Activated CD4-positive, alpha-beta T cell treated with anti-CD3 and anti-CD28 coated beads for 48 hours (primary cell): Measurements from ENCODE around the gene MVP.
A peak's percentile ranks its signal among the peaks of the same experiment; 100 is the strongest.
"Not testable (repeated sequence)": the region's sequence is repeated elsewhere in the genome, so short reads cannot be mapped to it uniquely, and the experiment has no call there.

ENCODE experiments used
- DNase-seq: peaks from one replicate; pipeline ENCODE4 v3.0.0-alpha.2; 2020

The MVP gene

GRCh38 chr16:29815793-29816693 is 4.2 kb upstream of the MVP start, which contains the start of gene PAGR1:
Gene PAGR1, plus strand, starts transcription at chr16:29816152. Its CDS starts 374 bp downstream, at chr16:29816526.
- peak; percentile 99 for DNase-seq

DNA sequence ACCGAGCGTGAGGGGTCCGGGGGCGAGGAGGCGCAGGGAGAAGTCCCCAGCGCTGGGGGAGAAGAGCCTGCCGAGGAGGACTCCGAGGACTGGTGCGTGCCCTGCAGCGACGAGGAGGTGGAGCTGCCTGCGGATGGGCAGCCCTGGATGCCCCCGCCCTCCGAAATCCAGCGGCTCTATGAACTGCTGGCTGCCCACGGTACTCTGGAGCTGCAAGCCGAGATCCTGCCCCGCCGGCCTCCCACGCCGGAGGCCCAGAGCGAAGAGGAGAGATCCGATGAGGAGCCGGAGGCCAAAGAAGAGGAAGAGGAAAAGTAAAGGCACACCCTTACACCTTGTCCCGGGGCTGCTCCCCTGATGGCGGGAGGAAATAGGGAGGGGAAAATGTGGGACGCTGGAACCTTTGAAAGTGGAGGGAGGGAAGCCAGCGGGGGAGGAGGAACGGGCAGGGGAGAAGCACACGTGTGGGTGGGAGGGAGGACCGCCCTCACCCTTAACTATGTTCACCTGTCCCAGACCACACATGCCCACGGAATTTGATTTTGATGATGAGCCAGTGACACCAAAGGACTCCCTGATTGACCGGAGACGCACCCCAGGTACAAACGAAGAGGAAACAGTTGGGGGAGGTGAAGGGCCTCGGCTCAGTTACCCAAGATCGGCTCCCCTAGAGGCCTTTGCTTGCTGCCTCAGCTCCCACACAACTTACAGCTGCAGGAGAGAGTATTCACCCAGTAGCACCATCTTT is 3.4 kb upstream of the MVP start:
- peak; percentile 84 for DNase-seq

DNA sequence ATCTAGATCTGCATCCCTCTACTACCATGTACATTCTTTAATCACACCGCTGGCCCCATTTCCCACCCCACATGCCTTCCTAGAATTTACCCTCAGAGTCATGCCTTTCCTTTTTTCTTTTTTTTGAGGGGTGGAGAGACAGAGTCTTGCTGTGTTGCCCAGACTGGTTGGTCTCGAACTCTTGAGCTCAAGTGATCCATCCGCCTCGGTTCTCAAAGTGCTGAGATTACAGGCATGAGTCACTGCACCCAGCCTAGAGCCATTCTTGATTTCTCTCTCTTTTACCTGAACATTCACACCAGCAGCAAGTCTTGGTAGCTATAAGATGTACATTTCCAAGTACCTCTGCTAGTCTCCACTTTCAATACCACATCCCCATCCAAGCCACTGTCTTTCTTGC is 2.2 kb upstream of the MVP start:
- no peak for DNase-seq

DNA sequence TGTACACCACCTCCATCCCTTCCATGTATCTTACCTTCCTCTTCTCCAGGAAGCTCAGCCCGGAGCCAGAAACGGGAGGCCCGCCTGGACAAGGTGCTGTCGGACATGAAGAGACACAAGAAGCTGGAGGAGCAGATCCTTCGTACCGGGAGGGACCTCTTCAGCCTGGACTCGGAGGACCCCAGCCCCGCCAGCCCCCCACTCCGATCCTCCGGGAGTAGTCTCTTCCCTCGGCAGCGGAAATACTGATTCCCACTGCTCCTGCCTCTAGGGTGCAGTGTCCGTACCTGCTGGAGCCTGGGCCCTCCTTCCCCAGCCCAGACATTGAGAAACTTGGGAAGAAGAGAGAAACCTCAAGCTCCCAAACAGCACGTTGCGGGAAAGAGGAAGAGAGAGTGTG is 756 bp upstream of the MVP start:
- no peak for DNase-seq

GRCh38 chr16:29820730-29821642 is 724 bp downstream of the MVP start:
- DNase-seq = peak; percentile 71

DNA sequence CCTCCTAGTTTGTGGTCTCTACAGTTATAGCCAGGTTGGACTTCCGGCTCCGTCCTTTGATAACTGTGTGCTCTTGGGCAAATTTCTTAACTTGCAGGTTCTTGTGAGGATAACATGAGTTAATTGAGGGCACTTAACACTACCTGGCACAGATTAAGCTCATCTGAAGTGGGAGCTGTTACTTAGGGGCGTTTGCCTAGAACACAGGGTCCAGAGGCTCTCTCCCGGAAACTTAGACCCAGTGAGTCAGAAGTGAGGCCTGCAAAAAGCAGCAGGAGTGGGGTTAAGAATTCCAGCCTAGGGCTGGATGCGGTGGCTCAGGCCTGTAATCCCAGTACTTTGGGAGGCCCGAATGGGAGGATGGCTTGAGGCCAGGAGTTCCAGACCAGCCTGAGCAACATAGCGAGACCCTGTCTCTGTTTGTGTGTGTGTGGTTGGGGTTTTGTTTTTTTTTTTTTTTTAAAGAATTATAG is 1.4 kb downstream of the MVP start:
- DNase-seq = no peak

DNA sequence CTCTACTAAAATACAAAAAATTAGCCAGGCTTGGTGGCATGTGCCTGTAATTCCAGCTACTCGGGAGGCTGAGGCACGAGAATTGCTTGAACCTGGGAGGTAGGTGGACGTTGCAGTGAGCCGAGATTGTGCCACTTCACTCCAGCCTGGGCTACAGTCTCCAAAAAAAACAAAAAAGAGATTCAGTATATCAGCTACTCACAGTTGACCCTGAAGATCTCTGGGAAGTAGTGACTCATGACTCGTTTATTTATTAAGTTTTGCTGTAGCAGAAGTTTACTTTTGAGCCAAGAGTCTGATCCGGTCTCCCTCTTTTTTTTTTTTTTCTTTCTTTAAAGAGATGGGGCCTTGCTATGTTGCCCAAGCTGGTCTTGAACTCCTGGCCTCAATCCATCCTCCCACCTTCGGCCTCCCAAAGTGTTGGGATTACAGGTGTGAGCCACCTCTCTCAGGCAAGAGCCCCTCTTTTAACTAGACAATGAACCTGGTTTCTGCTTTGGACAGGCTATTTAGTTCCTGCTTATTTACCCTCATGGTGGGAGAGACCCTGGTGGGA is 4.4 kb downstream of the MVP start:
- DNase-seq = no peak

DNA sequence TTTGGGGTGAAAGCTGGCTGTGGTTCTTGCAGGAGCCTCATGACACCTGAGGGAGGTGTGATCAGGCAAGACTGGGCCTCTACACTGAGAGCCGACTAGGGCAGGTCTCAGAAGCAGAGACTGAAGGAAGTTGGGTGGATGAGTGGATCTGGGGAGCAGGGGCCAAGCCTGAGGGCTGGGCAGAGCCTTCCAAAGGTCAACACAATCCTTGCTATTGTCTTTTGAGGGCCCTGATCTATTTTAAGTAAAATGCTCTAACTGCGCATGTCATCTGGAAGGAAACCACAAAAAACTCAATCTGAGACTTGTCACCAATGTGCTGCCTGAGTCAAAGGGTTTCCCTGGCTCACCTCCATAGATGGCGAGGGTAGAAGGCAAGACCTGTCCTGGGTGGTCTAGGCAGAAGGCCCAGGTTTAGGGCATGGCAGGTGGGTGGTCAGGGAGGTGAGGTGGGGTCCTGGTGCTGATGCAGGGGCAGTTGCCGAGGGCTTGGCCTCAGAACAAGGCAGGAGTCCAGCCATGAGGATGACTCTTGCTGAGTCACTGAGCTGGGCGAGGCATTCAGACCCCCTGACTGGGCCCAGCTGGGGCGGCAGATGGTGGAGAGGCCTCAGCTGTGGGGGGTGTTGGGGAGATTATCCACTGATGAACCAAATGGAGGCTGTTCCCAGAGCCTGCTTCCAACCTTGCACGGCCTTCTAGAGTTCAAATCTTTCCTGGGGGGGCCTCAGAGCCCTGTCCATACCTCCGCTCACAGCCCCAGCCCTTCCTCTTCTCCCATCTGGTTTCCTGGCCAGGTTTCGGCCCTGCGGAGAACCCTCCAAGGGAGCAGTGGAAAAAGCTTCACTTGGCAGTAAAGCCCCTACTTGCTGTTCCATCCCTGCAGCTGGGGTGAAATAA is 5.1 kb downstream of the MVP start:
- peak; percentile 65 for DNase-seq

DNA sequence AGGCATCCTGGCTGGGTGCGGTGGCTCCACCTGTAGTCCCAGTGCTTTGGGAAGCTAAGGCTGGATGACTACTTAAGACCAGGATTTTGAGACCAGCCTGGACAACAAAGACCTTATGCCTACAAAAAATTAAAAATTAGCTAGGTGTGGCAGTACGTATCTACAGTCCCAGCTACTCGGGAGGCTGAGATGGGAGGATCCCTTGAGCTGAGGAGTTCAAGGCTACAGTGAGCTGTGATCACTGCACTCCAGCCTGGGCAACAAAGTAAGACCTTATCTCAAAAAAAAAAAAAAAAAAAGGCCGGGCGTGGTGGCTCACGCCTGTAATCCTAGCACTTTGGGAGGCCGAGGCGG is 6.1 kb downstream of the MVP start:
- DNase-seq = no peak

DNA sequence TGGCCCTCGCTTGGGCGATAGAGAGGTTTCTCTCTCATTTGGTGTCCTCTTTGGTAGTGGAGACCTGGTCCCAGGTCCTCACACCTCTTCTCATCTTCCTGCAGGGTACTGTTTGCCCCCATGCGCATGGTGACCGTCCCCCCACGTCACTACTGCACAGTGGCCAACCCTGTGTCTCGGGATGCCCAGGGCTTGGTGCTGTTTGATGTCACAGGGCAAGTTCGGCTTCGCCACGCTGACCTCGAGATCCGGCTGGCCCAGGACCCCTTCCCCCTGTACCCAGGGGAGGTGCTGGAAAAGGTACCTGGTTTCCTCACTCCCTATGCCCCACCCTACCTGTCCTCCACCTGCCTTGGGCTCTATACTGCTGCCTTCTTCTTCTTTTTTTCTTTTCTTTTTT is 10.5 kb downstream of the MVP start:
- no peak for DNase-seq

DNA sequence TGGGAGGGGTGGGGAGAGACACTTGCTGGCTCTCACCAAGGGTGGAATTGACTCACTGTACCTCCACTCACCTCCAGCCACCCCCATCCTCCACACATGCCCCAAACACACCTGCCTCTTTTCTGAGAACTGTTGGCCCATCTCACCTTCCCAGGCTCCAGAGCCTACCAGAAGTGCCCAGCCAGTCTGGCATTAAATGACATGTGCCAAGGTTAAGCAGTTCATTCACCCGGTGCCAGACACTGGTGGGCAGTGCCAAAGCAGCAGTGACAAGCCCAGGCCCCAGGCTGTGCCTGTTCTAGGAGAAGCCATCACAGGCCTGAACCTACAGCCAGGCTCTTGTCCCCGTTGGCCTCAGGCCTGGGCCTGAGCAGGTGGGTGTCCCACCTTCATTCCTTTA is 11.2 kb downstream of the MVP start:
- DNase-seq = no peak

DNA sequence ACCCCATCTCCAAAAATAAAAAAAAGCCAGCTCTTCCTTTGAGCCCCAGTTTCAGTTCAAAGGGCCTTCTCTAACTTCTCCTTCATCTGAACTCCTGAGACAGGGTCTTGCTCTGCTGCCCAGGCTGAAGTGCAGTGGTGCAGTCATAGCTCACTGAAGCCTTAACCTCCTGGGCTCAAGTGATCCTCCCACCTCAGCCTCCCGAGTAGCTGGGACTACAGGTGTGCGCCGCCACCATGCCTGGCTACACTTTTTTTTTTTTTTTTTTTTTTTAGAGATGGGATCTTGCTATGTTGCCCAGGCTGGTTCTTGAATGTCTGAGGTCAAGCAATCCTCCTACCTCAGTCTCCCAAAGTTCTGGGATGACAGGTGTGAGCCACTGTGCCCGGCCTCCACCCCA is 13.0 kb downstream of the MVP start:
- DNase-seq = not testable (repeated sequence)

- peak; percentile 52 for DNase-seq
Observed at GRCh38 chr16:29834079-29834478, 13.8 kb downstream of the MVP start.

GRCh38 chr16:29835926-29836325 is 15.7 kb downstream of the MVP start:
- no peak for DNase-seq

DNA sequence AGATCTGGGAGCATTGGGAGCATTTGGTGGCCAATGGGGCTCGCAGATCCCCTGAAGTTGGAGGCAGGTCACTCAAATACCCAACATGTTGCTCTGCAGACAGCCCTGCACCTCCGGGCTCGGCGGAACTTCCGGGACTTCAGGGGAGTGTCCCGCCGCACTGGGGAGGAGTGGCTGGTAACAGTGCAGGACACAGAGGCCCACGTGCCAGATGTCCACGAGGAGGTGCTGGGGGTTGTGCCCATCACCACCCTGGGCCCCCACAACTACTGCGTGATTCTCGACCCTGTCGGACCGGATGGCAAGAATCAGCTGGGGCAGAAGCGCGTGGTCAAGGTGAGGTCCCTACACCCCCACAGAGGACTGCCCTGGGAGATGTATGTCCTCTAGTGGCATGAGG is 16.4 kb downstream of the MVP start:
- no peak for DNase-seq

GRCh38 chr16:29837841-29838240 is 17.6 kb downstream of the MVP start:
- DNase-seq = no peak

DNA sequence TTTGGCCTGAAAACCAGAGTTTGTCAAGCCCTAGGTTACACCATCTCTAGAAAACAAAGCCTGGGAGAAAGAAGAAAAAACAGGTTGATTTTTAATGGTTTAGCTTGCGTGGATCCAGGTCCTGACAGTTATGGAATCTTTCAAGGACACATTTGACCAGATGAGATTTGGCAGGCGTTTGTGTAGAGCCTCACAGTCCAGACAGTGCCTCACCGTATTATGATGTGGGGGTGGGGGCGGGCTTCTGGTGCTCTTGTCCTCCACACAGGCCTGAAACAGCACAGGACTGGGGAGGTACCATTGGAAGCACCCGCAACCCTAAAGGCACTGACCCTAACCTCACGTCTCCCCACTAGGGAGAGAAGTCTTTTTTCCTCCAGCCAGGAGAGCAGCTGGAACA is 19.6 kb downstream of the MVP start:
- no peak for DNase-seq

- no peak for DNase-seq
Observed at GRCh38 chr16:29840240-29840639, 20.0 kb downstream of the MVP start.

DNA sequence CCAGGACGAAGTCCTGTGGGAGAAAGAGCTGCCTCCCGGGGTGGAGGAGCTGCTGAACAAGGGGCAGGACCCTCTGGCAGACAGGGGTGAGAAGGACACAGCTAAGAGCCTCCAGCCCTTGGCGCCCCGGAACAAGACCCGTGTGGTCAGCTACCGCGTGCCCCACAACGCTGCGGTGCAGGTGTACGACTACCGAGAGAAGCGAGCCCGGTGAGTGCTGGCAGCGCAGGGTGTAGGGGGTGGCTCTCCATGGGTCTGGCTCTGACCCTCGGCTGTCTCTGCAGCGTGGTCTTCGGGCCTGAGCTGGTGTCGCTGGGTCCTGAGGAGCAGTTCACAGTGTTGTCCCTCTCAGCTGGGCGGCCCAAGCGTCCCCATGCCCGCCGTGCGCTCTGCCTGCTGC is 21.4 kb downstream of the MVP start:
- no peak for DNase-seq

- no peak for DNase-seq
Observed at GRCh38 chr16:29842732-29843346, 22.6 kb downstream of the MVP start.

DNA sequence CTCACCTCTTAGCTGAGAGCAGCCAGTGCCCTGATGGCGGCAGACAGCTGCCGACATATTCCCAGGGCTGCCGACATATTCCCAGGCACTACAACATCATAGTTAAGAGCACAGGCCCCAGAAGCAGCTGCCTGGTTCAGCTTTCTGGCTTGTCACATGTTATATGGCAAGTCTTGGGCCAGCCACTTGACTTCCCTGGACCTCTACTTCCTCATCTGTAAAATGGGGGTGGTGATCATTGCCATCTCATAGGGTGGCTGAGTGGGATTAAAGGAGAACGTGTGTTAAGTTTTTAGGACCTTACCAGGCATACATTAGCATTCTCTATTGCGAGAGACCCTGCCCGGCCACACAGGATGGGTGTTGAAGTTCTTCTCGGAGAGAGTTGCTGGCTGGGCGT is 23.7 kb downstream of the MVP start:
- DNase-seq = no peak
